Stimulated activated CD4-positive, alpha-beta T cell treated with anti-CD3 and anti-CD28 coated beads, Interleukin-1b, Interleukin-23, amount 100 ng/mL, for 1 hour (primary cell): ENCODE results near the gene PSRC1.
A peak's percentile ranks its signal among the peaks of the same experiment; 100 is the strongest.
"Not testable (repeated sequence)": the region's sequence is repeated elsewhere in the genome, so short reads cannot be mapped to it uniquely, and the experiment has no call there.

Source experiments
- DNase-seq, 2 donors: peaks; one replicate each; pipeline ENCODE4 v3.0.0-alpha.2; 2020; ENCODE audit warnings: low read depth in 2 of 2

The PSRC1 gene

DNA sequence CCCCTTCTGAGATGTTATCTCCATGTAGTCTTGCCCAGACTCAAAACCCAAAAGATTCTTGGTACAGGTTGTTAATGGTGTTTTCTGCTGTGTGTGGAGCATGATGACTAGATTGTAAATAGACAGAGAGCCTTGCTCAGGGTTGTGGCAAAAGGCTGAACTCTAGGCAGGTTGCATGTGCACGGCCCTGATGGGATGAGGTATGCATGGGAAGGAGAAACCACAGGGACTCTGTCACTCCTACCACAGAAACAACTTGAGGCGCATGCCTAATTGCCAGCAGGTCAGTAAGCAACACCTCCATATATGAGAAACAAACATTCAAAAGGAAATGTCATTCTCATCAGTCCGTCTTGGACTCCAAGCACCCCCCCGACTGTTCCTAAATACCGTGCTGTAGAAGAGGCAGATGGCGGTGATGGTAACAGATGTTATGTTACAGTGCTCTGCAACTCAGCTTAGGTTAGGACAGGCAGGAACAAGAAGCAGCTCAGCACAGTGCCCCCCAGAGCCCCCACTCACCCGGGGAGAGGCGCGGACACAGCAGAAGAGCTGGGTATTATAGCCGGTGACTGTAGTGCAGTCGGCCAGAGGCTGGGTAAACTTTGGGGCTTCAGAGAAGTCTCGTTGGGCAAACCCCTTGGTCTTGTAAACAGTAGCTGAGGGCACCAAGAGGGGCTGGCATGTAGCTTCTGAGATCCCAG lies 12.9 kb upstream of the PSRC1 start:
- no peak for DNase-seq

DNA sequence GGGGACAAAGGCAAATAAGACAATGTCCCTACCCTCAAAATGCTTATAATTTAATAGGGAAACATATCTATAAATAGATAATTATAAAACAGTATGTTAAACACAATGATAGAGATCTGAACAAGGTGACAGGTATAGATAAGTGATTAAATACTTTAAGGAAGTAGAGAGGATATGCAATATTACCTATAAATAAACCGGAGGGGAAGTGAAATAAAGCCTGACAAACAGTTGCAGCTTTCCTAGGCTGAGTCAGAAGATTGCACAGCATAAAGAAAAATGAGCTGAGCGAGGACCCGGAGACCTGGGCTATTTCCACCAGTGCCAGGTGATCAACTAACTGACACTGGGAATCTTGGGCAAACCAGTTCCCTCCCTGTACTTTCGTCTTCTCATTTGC lies 11.5 kb upstream of the PSRC1 start:
- no peak for DNase-seq

DNA sequence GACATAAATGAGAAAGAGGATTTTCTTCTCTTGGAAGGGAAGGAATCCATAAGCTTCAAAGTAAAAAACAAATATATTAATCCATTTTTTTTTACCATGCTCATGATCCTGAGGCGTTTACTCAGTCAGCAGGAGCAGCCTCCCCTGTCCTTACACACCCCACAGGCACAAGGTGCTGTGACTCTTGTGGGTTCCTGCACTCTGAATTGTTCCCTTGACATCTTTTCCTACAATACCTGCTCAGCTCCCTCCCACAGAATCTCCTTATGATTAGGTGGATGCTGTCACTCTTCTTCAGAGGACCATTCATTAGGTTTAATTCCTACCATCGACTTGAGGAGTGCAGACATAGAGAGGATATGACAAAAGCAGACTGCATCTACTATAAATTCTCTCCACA lies 10.1 kb upstream of the PSRC1 start:
- DNase-seq, result no peak

DNA sequence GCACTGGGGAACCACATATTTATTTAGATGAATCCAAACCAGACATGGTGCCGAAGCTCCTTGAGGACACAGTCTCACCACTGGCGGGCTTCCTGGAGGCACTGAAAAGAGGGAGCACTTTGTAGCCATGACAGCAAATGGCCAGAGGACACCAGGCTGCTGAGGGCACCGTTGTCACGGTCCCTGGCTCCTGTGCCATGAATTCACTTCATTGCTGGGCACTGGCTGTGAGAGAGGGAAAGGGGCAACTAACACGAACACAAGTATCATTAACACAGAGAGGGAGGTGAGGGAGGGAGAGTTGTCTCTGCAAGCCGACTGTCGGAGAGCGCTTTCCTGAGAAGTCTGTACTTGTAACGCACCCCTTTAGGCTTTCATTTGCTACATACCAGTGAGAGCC lies 9.4 kb upstream of the PSRC1 start:
- no peak for DNase-seq

- DNase-seq, result no peak
These were observed 8.1 kb upstream of the PSRC1 start for GRCh38 chr1:109290998-109291397.

- DNase-seq, result no peak
These were observed 7.2 kb upstream of the PSRC1 start for GRCh38 chr1:109290137-109290536.

- not testable (repeated sequence) for DNase-seq
These were observed 3.8 kb upstream of the PSRC1 start for GRCh38 chr1:109286762-109287161.

GRCh38 chr1:109283748-109284600 lies 1.0 kb upstream of the PSRC1 start:
- no peak for DNase-seq

DNA sequence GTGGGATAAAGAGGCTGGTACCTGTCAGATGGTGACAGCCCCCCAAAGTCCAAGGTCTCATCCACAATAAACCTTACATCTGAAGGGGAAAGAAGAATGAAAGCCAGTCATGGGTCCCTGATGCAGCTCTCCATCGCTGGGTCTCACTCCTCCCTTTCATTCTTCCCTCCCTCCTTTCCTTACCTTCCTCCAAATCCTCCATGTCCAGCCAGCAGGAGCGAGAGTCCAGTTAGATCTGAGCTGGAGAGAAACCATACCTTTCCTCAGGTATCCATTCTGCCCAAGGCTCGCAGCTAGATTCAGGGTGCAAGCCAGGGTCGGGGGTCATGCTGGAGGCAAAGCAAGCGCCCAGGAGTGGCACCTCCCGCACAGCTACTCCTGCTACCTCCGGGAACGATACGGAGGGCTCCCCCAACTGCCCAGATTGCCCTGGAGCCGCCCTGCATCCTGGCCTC lies 421 bp downstream of the PSRC1 start:
- DNase-seq, result no peak

- DNase-seq, result no peak
These were observed 1.1 kb downstream of the PSRC1 start for GRCh38 chr1:109281680-109282496.

GRCh38 chr1:109280862-109281261 lies 2.1 kb downstream of the PSRC1 start:
- no peak for DNase-seq

GRCh38 chr1:109279615-109280278 lies 3.2 kb downstream of the PSRC1 start:
- no peak for DNase-seq

DNA sequence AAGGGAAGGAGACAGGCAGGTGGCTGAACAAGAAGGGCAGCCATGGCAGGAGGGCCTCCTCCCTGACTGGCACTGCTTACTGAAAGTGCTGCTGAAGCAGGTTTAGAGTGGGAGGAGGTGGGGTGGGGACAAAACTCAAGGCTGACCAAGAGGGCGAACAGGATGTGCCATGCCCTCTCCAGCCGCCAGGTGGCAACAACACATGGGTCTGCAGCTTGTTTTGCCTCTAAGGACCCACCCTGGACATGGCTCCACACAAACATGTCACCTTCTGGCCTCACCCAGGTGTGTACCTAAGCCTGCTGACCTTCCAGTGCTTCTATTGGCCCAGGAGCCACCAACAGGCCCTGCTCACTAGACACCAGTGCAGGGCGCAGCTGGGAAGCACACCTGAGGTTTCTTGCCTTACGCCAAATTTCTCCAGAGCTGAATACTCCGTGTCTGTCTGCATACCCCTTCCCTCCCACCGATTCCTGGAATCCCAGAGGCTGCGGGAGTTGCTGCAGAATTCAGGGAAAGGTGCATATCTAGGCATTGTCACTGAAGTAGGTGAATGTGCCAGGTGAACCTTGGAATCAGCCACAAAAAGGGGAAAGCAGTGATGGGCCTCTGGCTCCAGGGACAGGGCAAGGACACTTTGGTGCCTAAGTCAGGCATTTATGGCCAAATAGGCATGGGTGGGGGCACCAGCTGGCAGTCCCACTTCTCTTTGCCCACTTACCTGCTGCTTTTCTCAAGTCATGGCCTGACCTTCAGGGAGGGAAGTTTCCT lies 5.3 kb downstream of the PSRC1 start:
- peak in 1 of 2 donors; percentile 45 for DNase-seq

DNA sequence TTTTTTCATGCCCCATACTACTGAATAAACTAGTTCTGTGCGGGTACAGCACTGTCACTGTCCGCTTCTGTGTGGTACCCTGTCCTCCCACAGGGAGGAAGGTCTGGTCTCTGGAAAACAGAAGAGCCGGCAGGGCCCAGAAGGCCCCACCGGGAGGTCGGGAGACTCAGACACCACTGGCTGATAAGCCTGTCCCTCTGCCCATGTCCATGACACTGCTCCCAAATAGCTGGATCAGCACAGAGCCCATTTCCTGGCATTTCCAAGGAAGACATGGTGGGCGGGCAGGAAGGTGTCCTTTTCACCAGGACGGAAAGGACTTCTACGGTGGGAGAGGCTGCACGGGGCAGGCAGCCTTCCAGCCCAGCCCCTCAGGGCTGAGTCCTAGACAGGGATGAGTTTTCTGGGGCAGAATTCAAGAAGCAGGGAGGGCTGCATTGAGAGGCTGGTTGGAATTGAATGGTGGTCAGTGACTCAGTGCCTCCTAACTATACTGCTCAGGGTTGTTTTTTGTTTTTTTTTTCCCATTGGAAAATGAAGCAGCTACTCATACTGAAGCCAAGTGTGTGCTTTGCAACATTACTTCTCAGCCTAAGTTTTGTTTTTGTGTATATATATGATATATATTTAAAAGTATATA lies 7.1 kb downstream of the PSRC1 start:
- no peak for DNase-seq

DNA sequence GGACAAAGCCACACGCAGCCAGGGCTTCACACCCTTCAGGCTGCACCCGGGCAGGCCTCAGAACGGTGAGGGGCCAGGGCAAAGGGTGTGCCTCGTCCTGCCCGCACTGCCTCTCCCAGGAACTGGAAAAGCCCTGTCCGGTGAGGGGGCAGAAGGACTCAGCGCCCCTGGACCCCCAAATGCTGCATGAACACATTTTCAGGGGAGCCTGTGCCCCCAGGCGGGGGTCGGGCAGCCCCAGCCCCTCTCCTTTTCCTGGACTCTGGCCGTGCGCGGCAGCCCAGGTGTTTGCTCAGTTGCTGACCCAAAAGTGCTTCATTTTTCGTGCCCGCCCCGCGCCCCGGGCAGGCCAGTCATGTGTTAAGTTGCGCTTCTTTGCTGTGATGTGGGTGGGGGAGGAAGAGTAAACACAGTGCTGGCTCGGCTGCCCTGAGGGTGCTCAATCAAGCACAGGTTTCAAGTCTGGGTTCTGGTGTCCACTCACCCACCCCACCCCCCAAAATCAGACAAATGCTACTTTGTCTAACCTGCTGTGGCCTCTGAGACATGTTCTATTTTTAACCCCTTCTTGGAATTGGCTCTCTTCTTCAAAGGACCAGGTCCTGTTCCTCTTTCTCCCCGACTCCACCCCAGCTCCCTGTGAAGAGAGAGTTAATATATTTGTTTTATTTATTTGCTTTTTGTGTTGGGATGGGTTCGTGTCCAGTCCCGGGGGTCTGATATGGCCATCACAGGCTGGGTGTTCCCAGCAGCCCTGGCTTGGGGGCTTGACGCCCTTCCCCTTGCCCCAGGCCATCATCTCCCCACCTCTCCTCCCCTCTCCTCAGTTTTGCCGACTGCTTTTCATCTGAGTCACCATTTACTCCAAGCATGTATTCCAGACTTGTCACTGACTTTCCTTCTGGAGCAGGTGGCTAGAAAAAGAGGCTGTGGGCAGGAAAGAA lies 8.1 kb downstream of the PSRC1 start:
- no peak for DNase-seq

- no peak for DNase-seq
These were observed 9.2 kb downstream of the PSRC1 start for GRCh38 chr1:109273570-109274288.

GRCh38 chr1:109272831-109273547 lies 10.0 kb downstream of the PSRC1 start:
- no peak for DNase-seq
